HG03108 (cell line): ENCODE data around the gene MAMDC4.
"Not testable (repeated sequence)": the region's sequence is repeated elsewhere in the genome, so short reads cannot be mapped to it uniquely, and the experiment has no call there.

Experiments used
- ATAC-seq: cut with Tn5 transposase; IDR thresholded peaks from one replicate; pipeline ENCODE4 v1.9.1; 2021; ENCODE audit warnings: moderate library complexity; ENCODE audit not compliant: unreplicated experiment

Gene MAMDC4

DNA sequence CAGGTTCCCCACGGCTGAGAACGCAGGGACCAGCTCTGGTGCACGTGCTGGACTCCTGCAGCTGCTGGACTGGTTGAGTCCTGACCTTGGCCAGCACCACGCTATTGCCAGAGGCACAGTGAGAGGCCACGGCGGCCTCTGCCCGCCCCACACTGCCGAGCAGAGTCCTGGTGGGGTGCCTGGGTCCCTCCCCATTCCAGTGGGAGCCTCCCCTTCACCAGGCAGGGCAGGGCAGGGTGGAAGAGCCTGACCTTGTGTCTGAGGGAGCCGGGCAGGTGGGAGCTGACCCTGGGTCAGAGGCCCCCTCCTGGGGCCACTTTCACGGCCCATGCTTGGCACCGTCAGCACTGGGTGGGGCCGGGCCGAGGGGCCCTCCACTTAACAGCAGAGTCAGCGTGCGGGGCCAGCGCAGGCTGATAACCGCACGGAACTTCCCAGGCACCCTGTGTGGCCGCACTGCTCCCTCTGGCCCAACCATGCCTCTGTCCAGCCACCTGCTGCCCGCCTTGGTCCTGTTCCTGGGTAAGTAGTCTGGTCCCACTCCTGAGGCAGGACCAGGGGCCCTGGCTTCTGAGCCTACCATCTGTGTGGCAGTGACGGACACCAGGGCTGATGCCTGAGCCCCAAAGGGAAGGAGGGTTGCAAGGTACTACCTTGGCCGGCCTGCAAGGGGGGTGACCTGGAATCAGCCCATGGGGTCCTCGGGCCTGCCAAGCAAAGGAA lies at the start of gene MAMDC4:
MAMDC4 (plus strand) TSS at position 406 of the 723 bp plus-strand sequence; CDS start at position 477, 71 bp downstream.
- ATAC-seq: no peak

DNA sequence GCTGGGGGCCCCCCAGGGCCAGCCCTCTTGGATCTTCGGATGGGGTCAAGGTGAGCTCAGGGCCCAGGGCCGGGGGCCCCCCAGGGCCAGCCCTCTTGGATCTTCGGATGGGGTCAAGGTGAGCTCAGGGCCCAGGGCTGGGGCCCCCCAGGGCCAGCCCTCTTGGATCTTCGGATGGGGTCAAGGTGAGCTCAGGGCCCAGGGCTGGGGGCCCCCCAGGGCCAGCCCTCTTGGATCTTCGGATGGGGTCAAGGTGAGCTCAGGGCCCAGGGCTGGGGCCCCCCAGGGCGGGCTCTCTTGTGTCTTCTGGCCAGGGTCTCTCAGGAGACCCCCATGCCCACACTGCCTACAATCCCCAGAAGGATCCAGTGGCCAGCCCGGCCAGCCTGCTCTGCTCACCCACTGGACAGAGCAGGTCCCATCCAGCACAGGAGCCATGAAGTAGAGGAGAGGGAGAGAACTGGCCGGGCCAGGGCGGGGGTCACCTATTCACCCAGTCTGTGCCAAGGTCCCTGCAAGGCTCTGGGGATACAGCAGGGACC lies 49.1 kb upstream of the MAMDC4 start:
- ATAC-seq: not testable (repeated sequence)

DNA sequence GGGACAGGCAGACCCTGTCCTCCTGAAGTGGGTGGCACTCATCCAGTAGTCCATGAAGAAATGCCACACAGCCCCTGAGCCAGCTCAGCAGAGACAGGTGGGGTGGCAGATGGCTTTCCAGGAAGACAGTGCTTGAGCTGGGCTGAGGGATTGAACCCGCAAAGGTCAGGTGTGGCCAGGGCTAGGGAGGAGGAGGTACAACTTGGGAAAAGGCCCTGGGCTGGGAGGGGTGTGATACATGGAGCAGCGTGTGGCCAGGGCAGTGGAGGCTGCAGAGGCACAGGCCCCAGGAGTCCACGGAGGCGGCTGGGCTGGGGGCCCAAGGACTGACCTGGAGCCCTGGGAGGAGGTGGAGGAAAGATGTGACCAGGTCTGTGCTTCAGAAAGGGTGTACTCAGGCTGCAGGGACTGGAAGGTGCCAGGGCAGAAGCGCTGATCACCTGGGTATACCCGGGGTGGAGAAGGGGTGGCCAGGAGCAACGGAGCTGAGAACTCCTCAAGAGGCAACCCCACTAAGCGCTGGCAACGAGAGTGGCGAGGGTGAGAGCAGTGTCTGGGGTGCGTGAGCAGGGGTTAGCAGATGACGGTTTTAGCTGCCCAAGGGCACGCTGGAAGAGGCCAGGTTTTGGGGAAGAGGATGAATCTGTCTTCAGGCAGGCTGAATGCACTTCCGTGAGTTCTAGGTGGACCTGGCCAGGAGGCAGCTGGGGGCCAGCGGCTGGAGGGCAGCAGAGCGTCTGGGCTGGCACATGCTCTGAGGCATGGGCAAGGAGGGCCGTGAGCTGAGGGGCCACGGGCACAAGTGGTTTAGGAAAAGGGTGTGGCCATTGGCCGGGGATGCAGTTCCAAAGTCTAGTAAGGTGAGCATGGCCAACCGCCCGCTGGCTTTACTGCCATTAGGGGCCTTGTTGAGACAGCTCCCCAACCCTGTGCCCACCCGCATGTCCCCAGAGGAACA lies 48.3 kb upstream of the MAMDC4 start:
- ATAC-seq: no peak

DNA sequence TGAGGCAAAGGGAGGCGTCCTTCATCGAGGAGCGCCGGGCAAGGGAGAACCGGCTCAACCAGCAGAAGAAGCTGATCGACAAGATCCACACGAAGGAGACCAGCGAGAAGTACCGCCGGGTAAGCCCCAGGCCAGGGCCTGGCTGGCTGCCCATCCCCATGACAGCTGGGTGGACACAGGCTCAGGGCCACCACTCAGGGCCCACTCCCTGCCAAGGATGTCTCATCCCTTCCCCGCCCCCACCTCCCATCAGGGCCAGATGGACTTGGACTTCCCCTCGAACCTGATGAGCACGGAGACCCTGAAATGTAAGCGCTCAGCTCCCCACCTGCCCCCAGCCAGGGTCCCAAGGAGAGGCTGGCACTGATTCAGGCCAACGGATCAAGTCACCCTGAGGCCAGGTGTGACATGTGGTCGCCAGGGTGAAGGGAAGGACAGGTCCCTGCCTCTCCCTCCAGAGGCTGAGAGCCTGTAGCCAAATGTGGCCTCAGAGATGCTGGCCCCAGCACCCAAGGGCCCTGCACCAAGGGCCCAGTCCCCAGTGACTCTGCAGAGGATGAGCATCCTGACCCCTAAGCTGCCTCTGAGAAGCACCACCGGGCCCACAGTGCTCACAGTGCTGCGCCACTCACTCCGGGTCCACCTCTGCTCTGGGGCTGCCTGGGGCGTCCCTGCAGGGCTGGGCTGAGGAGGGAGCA lies 47.5 kb upstream of the MAMDC4 start:
- ATAC-seq: no peak

DNA sequence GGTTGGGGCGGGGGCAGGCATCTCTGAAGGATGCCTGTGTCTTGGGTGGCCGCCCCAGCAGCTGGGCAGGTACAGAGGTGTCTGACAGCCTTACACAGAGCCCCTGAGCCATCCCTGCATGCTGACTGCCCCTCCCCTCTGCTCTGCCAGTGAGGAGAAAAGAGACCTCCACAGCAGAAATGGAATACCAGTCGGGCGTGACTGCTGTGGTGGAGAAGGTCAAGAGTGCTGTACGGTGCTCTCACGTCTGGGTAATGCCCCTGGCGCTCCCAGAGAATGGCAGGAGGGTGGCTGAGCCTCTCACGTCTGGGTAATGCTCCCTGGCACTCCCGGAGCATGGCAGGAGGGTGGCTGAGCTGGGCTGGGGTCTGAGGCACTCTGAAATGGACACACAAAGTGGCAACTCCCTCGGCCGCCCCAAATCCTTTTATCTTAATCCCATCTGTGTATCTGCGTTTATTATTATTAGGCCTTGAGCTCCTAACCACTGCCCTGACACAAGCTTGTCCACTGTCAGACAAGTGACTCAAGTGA lies 46.9 kb upstream of the MAMDC4 start:
- ATAC-seq: no peak

DNA sequence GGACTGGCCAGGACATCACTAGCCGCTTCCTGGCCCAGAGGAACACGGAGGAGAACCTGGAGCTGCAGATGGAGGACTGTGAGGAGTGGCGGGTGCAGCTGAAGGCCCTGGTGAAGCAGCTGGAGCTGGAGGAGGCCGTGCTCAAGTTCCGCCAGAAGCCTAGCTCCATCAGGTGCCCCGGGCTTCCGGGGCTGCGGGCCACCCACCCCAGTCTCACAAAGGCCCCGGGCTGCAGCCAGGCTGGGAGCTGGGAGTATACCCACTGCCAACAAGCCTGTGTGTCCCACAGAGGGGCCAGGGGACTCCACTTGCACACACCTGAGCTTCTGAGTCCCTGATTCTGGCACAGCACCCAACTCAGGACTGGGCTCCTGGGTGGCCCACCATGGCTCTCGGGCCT lies 46.1 kb upstream of the MAMDC4 start:
- no peak for ATAC-seq

DNA sequence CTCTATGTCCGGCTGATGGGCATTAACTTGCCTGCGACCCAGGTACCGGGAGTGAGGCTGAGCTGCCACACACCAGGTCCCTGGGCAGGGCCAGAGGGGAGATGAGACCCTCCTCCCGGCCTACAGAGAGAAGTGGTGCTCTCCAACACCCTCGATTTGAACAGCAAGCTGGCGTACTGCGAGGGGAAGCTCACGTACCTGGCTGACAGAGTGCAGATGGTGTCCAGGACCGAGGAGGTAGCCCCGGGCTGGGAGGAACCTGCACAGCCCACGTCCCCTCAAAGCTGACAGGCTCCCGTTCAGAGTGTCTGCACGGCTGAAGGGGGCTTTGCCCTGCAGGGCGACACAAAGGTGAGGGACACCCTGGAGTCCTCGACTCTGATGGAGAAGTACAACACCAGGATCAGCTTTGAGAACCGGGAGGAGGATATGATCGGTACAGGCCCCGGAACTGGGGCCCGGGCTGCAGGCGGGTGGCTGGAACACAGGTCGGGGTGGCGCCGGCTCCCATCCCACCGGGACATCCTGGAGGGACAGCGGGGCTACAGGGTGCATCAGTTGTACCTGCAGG lies 45.4 kb upstream of the MAMDC4 start:
- ATAC-seq: no peak

DNA sequence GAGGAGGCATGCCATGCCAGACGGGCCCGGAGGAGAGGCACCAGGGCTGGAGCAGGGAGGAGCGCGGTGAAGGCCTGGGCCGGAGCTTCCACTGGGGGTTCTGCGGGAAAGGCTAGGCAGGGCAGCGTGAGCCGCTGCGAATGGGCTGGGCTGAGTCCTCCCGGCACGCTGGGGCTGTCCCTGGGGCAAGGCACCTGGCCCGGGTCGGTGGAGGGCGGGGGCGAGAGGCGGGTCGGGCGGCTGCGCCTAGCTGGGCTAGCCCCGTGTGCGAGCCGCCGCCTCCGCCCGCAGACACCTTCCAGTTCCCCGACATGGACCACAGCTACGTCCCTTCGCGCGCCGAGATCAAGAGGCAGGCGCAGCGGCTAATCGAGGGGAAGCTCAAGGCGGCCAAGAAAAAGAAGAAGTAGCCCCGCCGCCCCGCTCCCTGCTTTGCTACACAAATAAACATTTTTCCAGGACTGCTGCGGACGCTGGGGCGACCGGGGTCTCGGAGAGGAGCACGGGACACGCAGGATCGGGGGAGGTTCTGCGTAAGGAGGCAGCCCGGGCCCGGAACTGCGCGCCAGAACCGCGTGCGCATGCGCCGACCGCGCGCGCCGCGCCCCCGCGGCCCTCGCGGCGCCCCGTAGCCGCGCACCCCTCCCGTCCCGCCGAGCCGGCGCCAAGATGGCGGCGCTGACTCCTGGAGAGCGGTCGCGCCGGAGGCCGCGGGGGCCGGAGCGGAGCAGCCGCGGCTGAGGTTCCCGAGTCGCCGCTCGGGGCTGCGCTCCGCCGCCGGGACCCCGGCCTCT lies 44.7 kb upstream of the MAMDC4 start, which contains the start of gene RABL6:
RABL6 (plus strand) TSS at position 668 of the 794 bp plus-strand sequence. CDS start 249 bp downstream, outside the sequence.
- peak; percentile 54 for ATAC-seq

DNA sequence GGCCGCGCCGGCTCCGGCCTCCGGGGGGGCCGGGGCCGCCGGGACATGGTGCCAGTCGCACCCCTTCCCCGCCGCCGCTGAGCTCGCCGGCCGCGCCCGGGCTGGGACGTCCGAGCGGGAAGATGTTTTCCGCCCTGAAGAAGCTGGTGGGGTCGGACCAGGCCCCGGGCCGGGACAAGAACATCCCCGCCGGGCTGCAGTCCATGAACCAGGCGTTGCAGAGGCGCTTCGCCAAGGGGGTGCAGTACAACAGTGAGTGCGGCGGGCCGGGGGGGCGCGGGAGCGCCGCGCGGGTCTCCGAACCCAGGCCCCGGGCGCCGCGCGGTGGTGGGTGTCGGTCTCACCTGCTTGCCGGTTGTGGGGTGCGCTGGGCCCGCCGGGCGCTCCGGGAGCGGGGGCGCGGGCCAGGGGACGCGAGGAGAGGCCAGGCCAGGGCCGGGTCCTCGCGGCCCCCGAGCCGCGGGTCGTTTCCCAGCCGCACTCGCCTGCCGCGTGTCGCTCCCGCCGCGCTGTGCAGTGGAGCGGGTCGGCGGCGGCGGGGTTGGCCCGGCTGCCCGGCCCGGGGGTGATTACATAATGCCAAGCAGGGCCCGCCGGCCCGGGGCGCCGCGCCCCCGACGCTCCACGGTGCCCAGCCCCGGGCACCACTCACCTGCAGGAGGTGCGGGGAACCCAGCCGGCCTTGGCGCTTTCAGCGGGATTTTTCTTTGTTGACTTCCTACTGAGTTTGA lies 43.9 kb upstream of the MAMDC4 start:
- ATAC-seq: peak; percentile 14

DNA sequence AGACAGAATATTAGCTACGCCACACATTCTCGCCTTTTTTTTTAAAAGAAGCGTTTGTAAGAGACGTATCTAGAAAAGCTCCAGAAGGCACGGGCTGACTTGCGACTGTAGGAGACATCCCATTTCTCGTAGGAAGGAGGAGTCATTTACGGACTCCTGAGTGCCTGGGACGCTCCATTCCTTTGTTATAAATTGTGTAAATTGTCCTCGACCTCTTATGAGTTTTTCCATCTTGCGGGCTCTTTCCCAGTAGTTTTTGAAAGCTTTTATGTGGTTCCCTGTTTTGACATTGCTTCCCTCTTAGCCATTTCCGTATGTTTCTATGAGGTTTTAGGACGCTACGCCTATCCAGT lies 43.4 kb upstream of the MAMDC4 start:
- ATAC-seq: no peak

DNA sequence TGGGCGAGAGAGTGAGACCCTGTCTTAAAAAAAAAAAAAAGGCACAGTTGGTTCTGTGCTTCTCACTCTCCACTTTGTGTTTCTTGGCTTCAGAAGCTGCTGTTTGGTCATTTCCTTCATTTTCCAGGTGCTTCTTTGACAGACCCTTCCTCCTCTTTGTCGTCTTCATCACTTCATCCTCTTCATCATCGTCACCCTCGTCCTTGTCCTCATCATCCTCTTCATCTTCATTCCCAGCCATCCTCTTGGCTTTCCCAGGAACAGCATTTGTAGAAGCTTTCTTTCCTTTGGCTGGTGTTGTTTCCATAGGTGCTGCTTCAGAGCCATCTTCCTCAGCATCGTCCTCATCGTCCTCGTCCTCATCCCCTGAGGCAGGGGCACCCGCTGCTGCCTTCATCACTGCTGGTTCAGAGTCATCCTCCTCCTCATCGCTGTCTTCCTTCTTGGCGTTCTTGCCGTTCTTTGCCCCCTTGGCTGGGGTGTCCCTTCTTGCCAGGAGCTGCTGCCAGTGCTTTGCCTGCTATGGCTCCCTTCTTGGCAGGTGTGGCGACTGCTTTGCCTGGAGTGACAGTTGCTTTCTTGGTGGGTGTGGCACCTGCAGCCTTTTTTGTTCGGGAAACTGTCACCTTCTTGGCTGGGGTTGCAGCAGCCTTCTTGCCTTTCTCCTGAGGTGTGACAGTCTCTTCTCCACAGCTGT lies 37.3 kb upstream of the MAMDC4 start:
- no peak for ATAC-seq

DNA sequence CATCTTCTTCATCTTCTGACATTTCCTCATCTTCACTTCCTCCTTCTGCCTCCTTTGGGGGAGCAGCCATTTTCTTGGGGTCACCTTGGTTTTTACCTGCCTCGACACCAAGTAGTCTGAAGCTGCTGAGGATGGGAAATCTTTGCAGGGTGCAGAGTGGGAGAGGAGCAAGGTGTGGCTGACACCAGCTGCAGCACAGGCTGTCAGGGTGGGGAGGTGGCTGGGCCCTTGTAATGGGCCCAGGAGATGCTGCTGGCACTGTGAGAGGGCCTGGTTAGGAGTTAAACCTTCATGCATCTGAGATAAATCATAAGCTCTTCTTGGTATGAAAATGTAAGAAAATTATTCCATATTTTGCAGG lies 36.7 kb upstream of the MAMDC4 start:
- no peak for ATAC-seq

DNA sequence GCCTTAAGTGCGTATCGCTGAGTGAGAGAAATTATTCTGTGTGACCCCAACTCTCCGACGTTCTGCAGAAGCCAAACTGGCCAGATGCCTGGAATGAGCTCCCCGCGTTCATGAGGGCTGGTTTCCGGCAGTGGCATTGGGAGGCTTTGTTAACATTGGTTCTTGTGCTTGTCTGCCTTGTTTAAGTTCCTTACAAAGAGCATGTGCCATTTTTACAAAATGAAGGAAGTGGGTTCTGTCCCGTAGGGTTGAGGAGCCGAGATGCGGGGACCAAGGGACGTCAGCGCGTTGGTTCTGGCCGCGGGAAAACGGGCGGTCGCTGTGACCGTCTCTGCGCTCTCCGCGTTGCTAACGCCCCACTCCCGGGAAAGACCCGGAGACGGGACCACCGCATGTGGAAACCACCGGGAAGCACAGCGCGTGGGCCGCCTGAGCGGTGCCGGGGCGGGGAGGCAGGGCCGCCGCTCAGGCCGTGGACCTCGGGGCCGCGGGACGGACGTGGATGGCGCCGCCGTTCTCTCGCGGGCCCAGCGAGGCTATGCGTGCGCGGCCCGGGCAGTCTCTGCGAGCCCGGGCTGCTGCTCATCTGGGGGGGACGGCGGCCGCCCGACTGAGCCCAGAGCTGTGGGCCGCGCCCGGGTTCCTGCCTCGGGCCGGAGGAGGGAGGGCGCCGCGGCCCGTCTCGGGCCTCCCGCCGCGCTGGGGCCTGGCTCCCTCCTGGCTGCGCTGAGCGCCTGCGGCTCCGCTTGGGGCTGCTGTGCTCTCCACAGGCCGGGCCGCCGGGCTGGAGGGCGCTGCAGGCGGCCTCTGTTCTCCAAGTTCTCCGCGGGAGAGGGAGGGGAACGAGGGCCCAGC lies 30.9 kb upstream of the MAMDC4 start:
- ATAC-seq: no peak

DNA sequence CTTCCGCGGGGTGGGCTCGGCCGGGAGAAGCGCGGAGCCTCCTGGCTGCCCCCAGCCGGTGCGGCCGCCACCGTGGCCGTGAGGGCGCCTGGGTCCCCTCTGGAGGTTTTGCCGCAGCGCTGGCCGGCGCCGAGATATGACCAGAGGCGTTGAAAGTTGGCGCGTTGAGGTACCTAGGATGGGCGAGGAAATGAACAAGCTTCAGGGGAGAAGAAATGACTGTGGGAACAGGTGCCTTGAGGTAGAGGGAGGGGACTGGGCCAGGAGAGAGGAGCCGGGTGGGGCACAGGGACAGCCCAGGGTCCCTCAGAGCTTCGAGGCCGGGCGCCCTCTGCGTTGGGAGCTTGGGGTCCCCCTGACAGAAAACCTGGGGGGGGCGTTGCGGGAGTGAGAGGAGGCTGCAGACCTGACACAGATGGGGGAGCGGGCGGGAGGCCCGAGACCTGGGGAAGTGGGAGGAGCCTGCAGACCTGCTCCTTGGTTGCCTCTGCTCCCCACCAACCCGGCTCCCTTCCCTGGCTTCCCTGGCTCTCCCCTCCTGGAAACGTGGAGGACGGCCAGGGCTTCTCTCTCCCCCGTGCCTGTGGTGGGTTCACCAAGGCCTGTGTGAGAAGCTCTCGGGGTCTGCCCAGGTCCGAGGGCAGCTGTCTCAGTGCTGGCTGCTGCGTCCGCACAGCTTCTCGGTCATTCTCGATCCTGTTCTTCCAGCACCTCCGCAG lies 30.2 kb upstream of the MAMDC4 start:
- no peak for ATAC-seq

DNA sequence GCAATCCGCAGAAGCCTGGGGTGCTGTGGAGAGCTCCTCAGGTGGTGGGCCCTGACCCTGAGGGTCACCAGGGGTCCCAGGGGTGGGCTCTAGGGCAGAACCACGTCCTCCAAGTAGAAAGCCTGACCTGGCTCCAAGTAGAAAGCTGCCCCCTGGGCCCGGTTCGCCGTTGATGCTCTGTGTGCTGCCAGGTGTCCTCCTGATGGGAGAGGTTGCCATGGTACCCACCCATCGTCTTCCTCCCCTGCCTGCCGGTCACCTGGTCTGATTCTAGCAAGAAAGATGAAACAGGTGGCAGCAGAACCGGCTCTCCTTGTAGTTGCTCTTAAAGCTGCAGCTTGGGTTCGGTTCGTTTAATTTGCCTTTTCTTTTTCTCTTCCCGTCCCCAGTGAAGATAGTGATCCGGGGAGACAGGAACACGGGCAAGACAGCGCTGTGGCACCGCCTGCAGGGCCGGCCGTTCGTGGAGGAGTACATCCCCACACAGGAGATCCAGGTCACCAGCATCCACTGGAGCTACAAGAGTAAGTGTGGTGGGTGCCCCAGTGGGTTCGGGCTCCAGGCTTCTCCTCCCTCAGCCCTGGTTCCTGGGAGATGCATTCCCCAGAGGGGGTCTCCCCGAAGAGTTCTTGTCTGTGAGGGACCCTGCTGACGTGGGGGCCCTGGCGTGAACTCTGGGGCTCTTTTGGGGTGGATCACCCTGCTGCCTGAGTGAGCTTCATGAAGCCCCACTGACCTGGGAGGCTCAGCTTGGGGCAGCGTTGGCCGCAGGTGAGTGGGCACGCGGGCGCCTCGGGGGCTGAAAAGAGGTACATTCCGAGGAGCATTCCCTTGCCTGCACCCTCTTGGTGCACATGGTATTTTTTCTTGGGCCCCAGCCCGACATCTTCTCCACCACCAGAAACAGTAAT lies 28.8 kb upstream of the MAMDC4 start:
- ATAC-seq: no peak
